ENCODE measurements around the gene MPDZ.

MPDZ gene

GRCh38 chr9:13279284-13280141, at the start of gene MPDZ:
MPDZ (minus strand) TSS chr9:13279692; CDS start chr9:13250315, 29,377 bp downstream.
- DNase-seq (ENCODE audit: low read depth in 3 of 3), result no peak

GRCh38 chr9:13324988-13325387, 45.5 kb upstream of the MPDZ start:
- DNase-seq (ENCODE audit: low read depth in 3 of 3), result no peak

- no peak for DNase-seq (ENCODE audit: low read depth in 3 of 3)
These were observed 43.5 kb upstream of the MPDZ start for GRCh38 chr9:13322828-13323550.

- DNase-seq (ENCODE audit: low read depth in 3 of 3), result no peak
These were observed 38.5 kb upstream of the MPDZ start for GRCh38 chr9:13318027-13318426.

- no peak for DNase-seq (ENCODE audit: low read depth in 3 of 3)
These were observed 17.5 kb upstream of the MPDZ start for GRCh38 chr9:13296972-13297371.

GRCh38 chr9:13295556-13295955, 16.1 kb upstream of the MPDZ start:
- no peak for DNase-seq (ENCODE audit: low read depth in 3 of 3)

- no peak for DNase-seq (ENCODE audit: low read depth in 3 of 3)
These were observed 13.3 kb upstream of the MPDZ start for GRCh38 chr9:13292782-13293181.

- DNase-seq (ENCODE audit: low read depth in 3 of 3), result no peak
These were observed 12.7 kb upstream of the MPDZ start for GRCh38 chr9:13292158-13292557.

GRCh38 chr9:13291718-13292117, 12.2 kb upstream of the MPDZ start:
- DNase-seq (ENCODE audit: low read depth in 3 of 3), result no peak

GRCh38 chr9:13284011-13284410, 4.5 kb upstream of the MPDZ start:
- DNase-seq (ENCODE audit: low read depth in 3 of 3), result no peak

- DNase-seq (ENCODE audit: low read depth in 3 of 3), result no peak
These were observed 3.5 kb upstream of the MPDZ start for GRCh38 chr9:13282998-13283397.

GRCh38 chr9:13281356-13282016, 2.0 kb upstream of the MPDZ start:
- no peak for DNase-seq (ENCODE audit: low read depth in 3 of 3)

GRCh38 chr9:13278368-13279246, 885 bp downstream of the MPDZ start:
- no peak for DNase-seq (ENCODE audit: low read depth in 3 of 3)

GRCh38 chr9:13278023-13278367, 1.5 kb downstream of the MPDZ start:
- DNase-seq (ENCODE audit: low read depth in 3 of 3), result no peak

- DNase-seq (ENCODE audit: low read depth in 3 of 3), result no peak
These were observed 4.4 kb downstream of the MPDZ start for GRCh38 chr9:13274886-13275641.

- DNase-seq (ENCODE audit: low read depth in 3 of 3), result no peak
These were observed 8.8 kb downstream of the MPDZ start for GRCh38 chr9:13270734-13271133.

- no peak for DNase-seq (ENCODE audit: low read depth in 3 of 3)
These were observed 9.7 kb downstream of the MPDZ start for GRCh38 chr9:13269589-13270452.

GRCh38 chr9:13268469-13268868, 11.0 kb downstream of the MPDZ start:
- no peak for DNase-seq (ENCODE audit: low read depth in 3 of 3)

GRCh38 chr9:13267743-13268142, 11.7 kb downstream of the MPDZ start:
- DNase-seq (ENCODE audit: low read depth in 3 of 3), result no peak

GRCh38 chr9:13266167-13266566, 13.3 kb downstream of the MPDZ start:
- no peak for DNase-seq (ENCODE audit: low read depth in 3 of 3)

All from stimulated activated CD4-positive, alpha-beta T cell treated with anti-CD3 and anti-CD28 coated beads, TNF-alpha, amount 100 ng/mL, for 48 hours (primary cell).